LNCaP clone FGC (cell line): ENCODE results near the gene CLASRP.

Source experiments
- DNase-seq: peaks from one replicate; pipeline ENCODE4 v3.0.0-alpha.2; 2011; ENCODE audit warnings: low read depth
- H3K4me3 ChIP-seq: 2 replicates; pipeline ENCODE4 v1.5.1; 2011; ENCODE audit warnings: mild to moderate bottlenecking, low read depth, low read length, control low read depth
- TF ChIP-seq, protein P1 (sequence below): IDR thresholded peaks from 2 replicates; pipeline ENCODE4 v1.5.1; 2012; ENCODE audit warnings: mild to moderate bottlenecking; ENCODE audit not compliant: control insufficient read depth, insufficient read depth; ENCODE audit errors: extremely low read depth

Gene CLASRP

DNA sequence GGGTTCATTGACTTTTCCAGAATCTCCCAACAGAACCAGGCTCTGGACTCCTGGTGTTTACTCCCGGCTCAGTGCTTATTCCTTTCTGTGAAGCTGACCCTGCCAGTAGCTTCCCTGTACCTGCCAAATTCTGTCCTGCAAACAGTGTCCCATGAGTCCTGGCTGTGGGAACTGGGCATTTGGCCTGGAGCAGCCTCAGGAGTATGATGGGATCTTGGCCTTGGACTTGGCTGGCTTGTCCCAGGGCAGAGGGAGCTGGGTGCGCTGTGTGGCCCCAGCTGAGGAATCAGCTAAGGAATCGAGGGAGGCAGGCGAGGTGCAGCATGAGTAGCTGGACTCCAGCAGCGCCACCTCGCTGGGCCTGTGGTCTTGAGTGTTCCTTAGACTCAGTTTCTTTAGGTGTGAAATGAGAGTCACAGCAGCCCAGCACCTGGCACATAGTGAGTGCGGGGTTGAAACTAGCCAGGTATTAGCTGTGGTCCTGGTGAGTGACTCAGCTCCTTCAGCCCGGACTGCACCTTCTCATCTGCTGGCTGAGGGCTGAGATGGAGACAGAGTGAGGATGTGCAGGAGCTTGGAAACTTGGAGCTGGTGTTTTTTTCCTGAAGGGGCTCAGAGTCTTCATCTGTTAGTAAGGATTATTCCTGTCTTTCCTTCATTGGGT is 10.4 kb downstream of the CLASRP start:
- TF ChIP-seq, protein P1, sequence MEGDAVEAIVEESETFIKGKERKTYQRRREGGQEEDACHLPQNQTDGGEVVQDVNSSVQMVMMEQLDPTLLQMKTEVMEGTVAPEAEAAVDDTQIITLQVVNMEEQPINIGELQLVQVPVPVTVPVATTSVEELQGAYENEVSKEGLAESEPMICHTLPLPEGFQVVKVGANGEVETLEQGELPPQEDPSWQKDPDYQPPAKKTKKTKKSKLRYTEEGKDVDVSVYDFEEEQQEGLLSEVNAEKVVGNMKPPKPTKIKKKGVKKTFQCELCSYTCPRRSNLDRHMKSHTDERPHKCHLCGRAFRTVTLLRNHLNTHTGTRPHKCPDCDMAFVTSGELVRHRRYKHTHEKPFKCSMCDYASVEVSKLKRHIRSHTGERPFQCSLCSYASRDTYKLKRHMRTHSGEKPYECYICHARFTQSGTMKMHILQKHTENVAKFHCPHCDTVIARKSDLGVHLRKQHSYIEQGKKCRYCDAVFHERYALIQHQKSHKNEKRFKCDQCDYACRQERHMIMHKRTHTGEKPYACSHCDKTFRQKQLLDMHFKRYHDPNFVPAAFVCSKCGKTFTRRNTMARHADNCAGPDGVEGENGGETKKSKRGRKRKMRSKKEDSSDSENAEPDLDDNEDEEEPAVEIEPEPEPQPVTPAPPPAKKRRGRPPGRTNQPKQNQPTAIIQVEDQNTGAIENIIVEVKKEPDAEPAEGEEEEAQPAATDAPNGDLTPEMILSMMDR = no peak
- peak; percentile 77 for DNase-seq
- H3K4me3 ChIP-seq = no peak overlapping the region

DNA sequence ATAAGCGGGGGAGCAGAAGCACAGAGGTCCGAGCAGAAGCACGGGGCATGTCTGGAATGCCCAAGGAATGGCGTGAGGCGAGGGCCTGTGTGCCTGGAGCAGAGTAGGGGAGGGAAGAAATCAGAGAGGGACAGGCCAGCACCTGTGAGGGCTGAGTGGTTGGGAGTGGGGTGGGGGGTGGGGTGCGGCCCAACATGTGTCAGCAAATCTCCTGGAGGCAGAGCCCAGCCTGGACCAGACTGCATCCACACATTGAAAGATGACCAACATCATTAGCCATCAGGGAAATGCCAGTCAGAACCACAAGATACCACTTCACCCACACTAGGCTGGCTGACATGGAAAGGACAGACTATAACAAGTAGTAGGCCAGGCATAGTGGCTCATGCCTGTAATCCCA is 11.2 kb downstream of the CLASRP start:
- DNase-seq = no peak

DNA sequence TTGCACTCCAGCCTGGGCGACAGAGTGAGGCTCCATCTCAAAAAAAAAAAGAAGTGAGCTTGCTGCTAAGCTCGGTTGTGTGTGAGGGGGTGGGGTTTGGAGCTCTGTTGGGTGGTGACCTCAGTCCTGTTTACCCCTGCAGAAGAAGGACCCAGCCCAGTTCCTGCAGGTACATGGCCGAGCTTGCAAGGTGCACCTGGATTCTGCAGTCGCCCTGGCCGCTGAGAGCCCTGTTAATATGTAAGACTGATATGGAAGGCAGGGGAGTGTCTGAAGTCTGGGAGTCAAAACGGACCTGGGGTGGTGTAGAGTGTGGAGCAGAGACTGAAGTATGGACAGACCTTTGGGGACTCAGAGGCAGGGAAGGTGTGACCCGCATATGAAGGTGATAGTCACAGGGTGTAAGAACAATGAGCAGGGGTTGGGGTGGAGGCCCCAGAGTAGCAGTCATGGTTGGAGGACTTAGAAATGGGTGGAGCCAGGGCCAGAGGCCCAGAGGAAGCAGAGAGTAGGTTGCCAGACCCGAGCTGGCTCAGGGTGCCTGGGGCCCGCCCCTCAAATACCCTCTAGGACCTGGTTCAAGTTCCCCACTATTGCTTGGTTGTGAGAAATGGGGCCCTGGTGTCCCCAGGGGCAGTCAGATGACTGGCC is 13.2 kb downstream of the CLASRP start:
- no peak for DNase-seq
- TF ChIP-seq, protein P1 = no peak
- H3K4me3 ChIP-seq = no peak overlapping the region

More for the DNA sequence above, 11.2 kb downstream of the CLASRP start:
- no peak overlapping the region for H3K4me3 ChIP-seq
- TF ChIP-seq, protein P1 = no peak

DNA sequence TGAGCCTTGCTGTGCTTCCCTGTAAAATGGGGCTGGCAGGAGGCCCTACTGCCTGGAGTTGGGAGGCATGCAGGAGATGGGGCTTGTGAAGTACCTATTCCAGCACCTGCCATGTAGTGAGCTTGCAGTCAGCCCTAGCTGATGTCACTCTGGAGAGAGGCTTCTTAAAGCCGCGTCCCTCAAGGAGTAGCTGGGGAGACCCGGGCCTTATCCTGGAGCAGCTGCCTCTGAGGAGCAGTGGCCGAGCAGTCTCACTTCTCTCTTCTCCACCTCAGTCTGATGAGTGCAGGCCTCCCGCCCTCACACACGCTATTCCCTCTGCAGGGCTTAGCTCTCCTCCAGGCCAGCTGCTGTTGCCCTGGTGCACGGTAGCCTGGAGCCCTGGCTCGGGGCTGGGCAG is 18.0 kb downstream of the CLASRP start:
- no peak overlapping the region for H3K4me3 ChIP-seq
- TF ChIP-seq, protein P1 = no peak
- DNase-seq = no peak

DNA sequence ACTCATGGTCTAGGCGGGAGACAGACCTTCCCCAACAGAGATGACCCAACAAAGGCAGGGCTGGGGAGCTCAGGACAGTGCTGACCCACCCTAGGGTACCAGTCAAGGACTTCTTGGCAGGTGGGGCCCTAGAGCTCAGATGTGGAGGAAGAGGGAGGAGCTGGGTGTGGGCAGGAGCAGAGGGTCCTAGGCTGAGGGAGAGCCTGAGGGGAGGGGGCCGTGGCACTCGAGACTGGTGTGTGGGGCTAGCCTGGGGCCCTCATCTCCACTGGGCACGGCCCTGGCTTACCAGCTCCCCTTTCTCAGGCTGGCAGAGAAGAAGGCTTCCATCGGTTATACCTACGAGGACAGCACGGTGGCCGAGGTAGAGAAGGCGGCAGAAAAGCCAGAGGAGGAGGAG is 18.6 kb downstream of the CLASRP start:
- no peak overlapping the region for H3K4me3 ChIP-seq
- no peak for DNase-seq
- TF ChIP-seq, protein P1 = no peak

DNA sequence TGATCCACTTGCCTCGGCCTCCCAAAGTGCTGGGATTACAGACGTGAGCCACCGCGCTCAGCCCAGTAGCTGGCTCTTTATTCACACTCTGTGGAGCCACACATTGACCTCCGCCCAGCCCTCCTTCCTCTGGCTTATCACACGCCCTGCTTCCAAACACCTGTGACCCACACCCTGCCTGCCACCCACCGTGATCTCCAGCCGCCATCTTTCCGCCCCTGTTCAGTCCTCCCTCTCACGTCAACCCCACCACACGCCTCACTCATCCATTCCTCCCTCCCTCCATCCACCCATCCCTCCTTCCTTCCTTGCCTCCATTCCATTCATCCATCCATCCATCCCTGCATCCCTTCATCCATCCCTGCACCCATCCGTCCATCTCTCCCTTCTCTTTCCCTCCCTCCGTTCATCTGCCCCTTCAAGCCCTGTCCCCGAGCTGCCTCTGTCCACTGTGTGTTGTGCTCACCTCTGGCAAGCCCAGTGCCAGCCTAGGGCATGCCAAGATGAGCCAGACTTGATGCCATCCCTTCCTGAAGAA is 19.8 kb downstream of the CLASRP start:
- TF ChIP-seq, protein P1 = no peak
- no peak overlapping the region for H3K4me3 ChIP-seq

More for the DNA sequence above, 19.8 kb downstream of the CLASRP start:
- no peak for DNase-seq
